ENCODE data around the gene ELMOD1.

ELMOD1 gene

GRCh38 chr11:107549253-107549953 lies 41.5 kb upstream of the ELMOD1 start:
- Histone ChIP-seq H3K27ac (ENCODE audit: low read depth, low read length) (no peak overlapping the region), H3K9me2 (replicated peaks; ENCODE audit: control insufficient read depth, low read length) (no peaks in the 10 kb centered on the region), H3K36me3 (ENCODE audit: control insufficient read depth, low read length) (peaks cover 57% of the 10 kb centered on the region), H4K20me1 (ENCODE audit: control insufficient read depth, insufficient read depth, low read depth, low read length) (no peaks in the 10 kb centered on the region), H3K27me3 (ENCODE audit: control insufficient read depth, low read length) (no peaks in the 10 kb centered on the region), H3K4me2 (ENCODE audit: low read length) (no peak overlapping the region), H3K9me3 (ENCODE audit: control insufficient read depth, insufficient read depth, low read length) (no peaks in the 10 kb centered on the region), H3K79me2 (ENCODE audit: control insufficient read depth, low read length) (no peaks in the 10 kb centered on the region), H3K4me1 (ENCODE audit: control insufficient read depth, low read length) (no peaks in the 10 kb centered on the region), H3F3A (ENCODE audit: control insufficient read depth, insufficient read depth) (no peaks in the 10 kb centered on the region), H3K4me3 (ENCODE audit: low read length) (no peak overlapping the region)
- no peak for TF ChIP-seq EZH2phosphoT487 (IDR thresholded peaks at IDR 0.05; ENCODE audit: borderline replicate concordance, low read length)
- peak; percentile 83 for TF ChIP-seq CTCF (IDR thresholded peaks at IDR 0.05; ENCODE audit: low read depth, low read length, poor library complexity, severe bottlenecking)

DNA sequence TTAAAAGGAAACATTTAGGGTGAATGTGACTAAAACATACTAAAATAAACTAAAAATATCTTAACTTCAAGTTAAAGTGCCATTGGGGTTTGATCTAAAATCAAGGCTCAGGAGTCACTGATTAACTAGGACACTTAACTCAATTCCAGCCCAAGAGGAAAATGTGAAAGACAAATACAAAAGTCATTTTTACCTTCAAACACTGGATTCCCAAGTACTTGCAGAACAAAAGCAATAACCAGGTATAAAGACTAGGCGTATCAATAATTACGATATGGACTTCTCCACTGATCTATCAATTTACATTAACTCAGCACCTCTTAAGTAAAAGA lies 41.0 kb upstream of the ELMOD1 start:
- H3K4me2 ChIP-seq (ENCODE audit: low read length): no peak overlapping the region
- H3K27ac ChIP-seq (ENCODE audit: low read depth, low read length): no peak overlapping the region
- no peaks in the 10 kb centered on the region for H3K4me1 ChIP-seq (ENCODE audit: control insufficient read depth, low read length)
- H3F3A ChIP-seq (ENCODE audit: control insufficient read depth, insufficient read depth): no peaks in the 10 kb centered on the region
- no peaks in the 10 kb centered on the region for H3K9me2 ChIP-seq (replicated peaks; ENCODE audit: control insufficient read depth, low read length)
- H3K79me2 ChIP-seq (ENCODE audit: control insufficient read depth, low read length): no peaks in the 10 kb centered on the region
- peaks cover 57% of the 10 kb centered on the region for H3K36me3 ChIP-seq (ENCODE audit: control insufficient read depth, low read length)
- no peaks in the 10 kb centered on the region for H3K9me3 ChIP-seq (ENCODE audit: control insufficient read depth, insufficient read depth, low read length)
- H3K27me3 ChIP-seq (ENCODE audit: control insufficient read depth, low read length): no peaks in the 10 kb centered on the region
- H3K4me3 ChIP-seq (ENCODE audit: low read length): no peak overlapping the region
- H4K20me1 ChIP-seq (ENCODE audit: control insufficient read depth, insufficient read depth, low read depth, low read length): no peaks in the 10 kb centered on the region
- TF ChIP-seq EZH2phosphoT487 (IDR thresholded peaks at IDR 0.05; ENCODE audit: borderline replicate concordance, low read length) (no peak), CTCF (IDR thresholded peaks at IDR 0.05; ENCODE audit: low read depth, low read length, poor library complexity, severe bottlenecking) (no peak)

- no peaks in the 10 kb centered on the region for H4K20me1 ChIP-seq (ENCODE audit: control insufficient read depth, insufficient read depth, low read depth, low read length)
- H3K27ac ChIP-seq (ENCODE audit: low read depth, low read length): no peak overlapping the region
Observed at GRCh38 chr11:107550304-107550703, 40.6 kb upstream of the ELMOD1 start.

More at GRCh38 chr11:107550304-107550703, 40.6 kb upstream of the ELMOD1 start:
- H3K4me1 ChIP-seq (ENCODE audit: control insufficient read depth, low read length): no peaks in the 10 kb centered on the region
- no peaks in the 10 kb centered on the region for H3K9me3 ChIP-seq (ENCODE audit: control insufficient read depth, insufficient read depth, low read length)
- no peaks in the 10 kb centered on the region for H3K27me3 ChIP-seq (ENCODE audit: control insufficient read depth, low read length)
- H3K4me2 ChIP-seq (ENCODE audit: low read length): no peak overlapping the region
- H3F3A ChIP-seq (ENCODE audit: control insufficient read depth, insufficient read depth): no peaks in the 10 kb centered on the region
- no peak overlapping the region for H3K4me3 ChIP-seq (ENCODE audit: low read length)
- no peak for TF ChIP-seq EZH2phosphoT487 (IDR thresholded peaks at IDR 0.05; ENCODE audit: borderline replicate concordance, low read length)
- no peak for TF ChIP-seq CTCF (IDR thresholded peaks at IDR 0.05; ENCODE audit: low read depth, low read length, poor library complexity, severe bottlenecking)
- H3K36me3 ChIP-seq (ENCODE audit: control insufficient read depth, low read length): peaks cover 54% of the 10 kb centered on the region
- no peaks in the 10 kb centered on the region for H3K9me2 ChIP-seq (replicated peaks; ENCODE audit: control insufficient read depth, low read length)
- H3K79me2 ChIP-seq (ENCODE audit: control insufficient read depth, low read length): no peaks in the 10 kb centered on the region

Data from DOHH2 (cell line).